ENCODE measurements around the gene BRAF.
A peak's percentile ranks its signal among the peaks of the same experiment; 100 is the strongest.

BRAF gene

GRCh38 chr7:140704205-140704604, 220.5 kb downstream of the BRAF start:
- no peak for TF ChIP-seq CTCF (conservative IDR thresholded peaks at IDR 0.05; ENCODE audit: low read length)
- no peak overlapping the region for H3K4me3 ChIP-seq (ENCODE audit: low read length)
- DNase-seq (ENCODE audit: low read depth), result no peak

GRCh38 chr7:140702774-140703173, 222.0 kb downstream of the BRAF start:
- DNase-seq (ENCODE audit: low read depth), result no peak
- no peak for TF ChIP-seq CTCF (conservative IDR thresholded peaks at IDR 0.05; ENCODE audit: low read length)
- no peak overlapping the region for H3K4me3 ChIP-seq (ENCODE audit: low read length)

GRCh38 chr7:140698477-140698876, 226.3 kb downstream of the BRAF start:
- DNase-seq (ENCODE audit: low read depth), result no peak
- H3K4me3 ChIP-seq (ENCODE audit: low read length), result no peak overlapping the region
- TF ChIP-seq CTCF (conservative IDR thresholded peaks at IDR 0.05; ENCODE audit: low read length), result no peak

- no peak for TF ChIP-seq CTCF (conservative IDR thresholded peaks at IDR 0.05; ENCODE audit: low read length)
- DNase-seq (ENCODE audit: low read depth), result peak; percentile 48
- peak overlapping the region; percentile 94 for H3K4me3 ChIP-seq (ENCODE audit: low read length)
Measured at GRCh38 chr7:140697447-140698143, 227.1 kb downstream of the BRAF start.

GRCh38 chr7:140696680-140697446, 227.9 kb downstream of the BRAF start, which contains the start of gene NDUFB2:
Gene NDUFB2 (plus strand): TSS chr7:140696708. CDS start chr7:140696745, 37 bp downstream.
- no peak for TF ChIP-seq CTCF (conservative IDR thresholded peaks at IDR 0.05; ENCODE audit: low read length)
- H3K4me3 ChIP-seq (ENCODE audit: low read length), result peak within 1 kb of the TSS; percentile 94
- DNase-seq (ENCODE audit: low read depth), result peak; percentile 74

GRCh38 chr7:140696024-140696679, 228.6 kb downstream of the BRAF start:
- H3K4me3 ChIP-seq (ENCODE audit: low read length), result peak overlapping the region; percentile 94
- TF ChIP-seq CTCF (conservative IDR thresholded peaks at IDR 0.05; ENCODE audit: low read length), result no peak
- peak; percentile 86 for DNase-seq (ENCODE audit: low read depth)

All from AG10803 (cell line).